AG10803 (cell line): ENCODE measurements around the gene CCDC83.

Experiments used
- DNase-seq: peaks from one replicate; pipeline ENCODE4 v3.0.0; 2010; ENCODE audit warnings: low read depth
- H3K4me3 ChIP-seq: 2 replicates; pipeline ENCODE4 v1.5.1; 2011; ENCODE audit warnings: mild to moderate bottlenecking, low read length, control low read depth
- CTCF ChIP-seq: conservative IDR thresholded peaks from 2 replicates; pipeline ENCODE4 v1.5.1; 2011; ENCODE audit warnings: mild to moderate bottlenecking, low read length, control low read depth, inconsistent platforms

Gene CCDC83

GRCh38 chr11:85886089-85887056 lies 31.2 kb downstream of the CCDC83 start:
- DNase-seq: peak; percentile 94
- TF ChIP-seq CTCF: no peak
- no peak overlapping the region for H3K4me3 ChIP-seq

- no peak overlapping the region for H3K4me3 ChIP-seq
- DNase-seq: no peak
- no peak for TF ChIP-seq CTCF
Measured at GRCh38 chr11:85889108-85889507, 33.9 kb downstream of the CCDC83 start.

GRCh38 chr11:85889676-85890579 lies 34.7 kb downstream of the CCDC83 start:
- no peak for TF ChIP-seq CTCF
- DNase-seq: peak; percentile 83

GRCh38 chr11:85893395-85893794 lies 38.2 kb downstream of the CCDC83 start:
- no peak for DNase-seq
- no peak for TF ChIP-seq CTCF
- H3K4me3 ChIP-seq: no peak overlapping the region

More at GRCh38 chr11:85889676-85890579, 34.7 kb downstream of the CCDC83 start:
- no peak overlapping the region for H3K4me3 ChIP-seq

- no peak for TF ChIP-seq CTCF
- no peak for DNase-seq
- no peak overlapping the region for H3K4me3 ChIP-seq
Measured at GRCh38 chr11:85896876-85897275, 41.7 kb downstream of the CCDC83 start.

GRCh38 chr11:85898456-85898855 lies 43.3 kb downstream of the CCDC83 start:
- DNase-seq: no peak
- no peak overlapping the region for H3K4me3 ChIP-seq
- TF ChIP-seq CTCF: no peak
